ENCODE results near the gene MAST1.

The MAST1 gene

GRCh38 chr19:12865746-12866415 is 27.6 kb downstream of the MAST1 start:
- TF ChIP-seq, protein P1, sequence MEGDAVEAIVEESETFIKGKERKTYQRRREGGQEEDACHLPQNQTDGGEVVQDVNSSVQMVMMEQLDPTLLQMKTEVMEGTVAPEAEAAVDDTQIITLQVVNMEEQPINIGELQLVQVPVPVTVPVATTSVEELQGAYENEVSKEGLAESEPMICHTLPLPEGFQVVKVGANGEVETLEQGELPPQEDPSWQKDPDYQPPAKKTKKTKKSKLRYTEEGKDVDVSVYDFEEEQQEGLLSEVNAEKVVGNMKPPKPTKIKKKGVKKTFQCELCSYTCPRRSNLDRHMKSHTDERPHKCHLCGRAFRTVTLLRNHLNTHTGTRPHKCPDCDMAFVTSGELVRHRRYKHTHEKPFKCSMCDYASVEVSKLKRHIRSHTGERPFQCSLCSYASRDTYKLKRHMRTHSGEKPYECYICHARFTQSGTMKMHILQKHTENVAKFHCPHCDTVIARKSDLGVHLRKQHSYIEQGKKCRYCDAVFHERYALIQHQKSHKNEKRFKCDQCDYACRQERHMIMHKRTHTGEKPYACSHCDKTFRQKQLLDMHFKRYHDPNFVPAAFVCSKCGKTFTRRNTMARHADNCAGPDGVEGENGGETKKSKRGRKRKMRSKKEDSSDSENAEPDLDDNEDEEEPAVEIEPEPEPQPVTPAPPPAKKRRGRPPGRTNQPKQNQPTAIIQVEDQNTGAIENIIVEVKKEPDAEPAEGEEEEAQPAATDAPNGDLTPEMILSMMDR (conservative IDR thresholded peaks at IDR 0.05), result no peak
- no peak overlapping the region for H3K27ac ChIP-seq

GRCh38 chr19:12866416-12867119 is 28.3 kb downstream of the MAST1 start:
- TF ChIP-seq, protein P1 (conservative IDR thresholded peaks at IDR 0.05), result no peak
- H3K27ac ChIP-seq, result no peak overlapping the region

DNA sequence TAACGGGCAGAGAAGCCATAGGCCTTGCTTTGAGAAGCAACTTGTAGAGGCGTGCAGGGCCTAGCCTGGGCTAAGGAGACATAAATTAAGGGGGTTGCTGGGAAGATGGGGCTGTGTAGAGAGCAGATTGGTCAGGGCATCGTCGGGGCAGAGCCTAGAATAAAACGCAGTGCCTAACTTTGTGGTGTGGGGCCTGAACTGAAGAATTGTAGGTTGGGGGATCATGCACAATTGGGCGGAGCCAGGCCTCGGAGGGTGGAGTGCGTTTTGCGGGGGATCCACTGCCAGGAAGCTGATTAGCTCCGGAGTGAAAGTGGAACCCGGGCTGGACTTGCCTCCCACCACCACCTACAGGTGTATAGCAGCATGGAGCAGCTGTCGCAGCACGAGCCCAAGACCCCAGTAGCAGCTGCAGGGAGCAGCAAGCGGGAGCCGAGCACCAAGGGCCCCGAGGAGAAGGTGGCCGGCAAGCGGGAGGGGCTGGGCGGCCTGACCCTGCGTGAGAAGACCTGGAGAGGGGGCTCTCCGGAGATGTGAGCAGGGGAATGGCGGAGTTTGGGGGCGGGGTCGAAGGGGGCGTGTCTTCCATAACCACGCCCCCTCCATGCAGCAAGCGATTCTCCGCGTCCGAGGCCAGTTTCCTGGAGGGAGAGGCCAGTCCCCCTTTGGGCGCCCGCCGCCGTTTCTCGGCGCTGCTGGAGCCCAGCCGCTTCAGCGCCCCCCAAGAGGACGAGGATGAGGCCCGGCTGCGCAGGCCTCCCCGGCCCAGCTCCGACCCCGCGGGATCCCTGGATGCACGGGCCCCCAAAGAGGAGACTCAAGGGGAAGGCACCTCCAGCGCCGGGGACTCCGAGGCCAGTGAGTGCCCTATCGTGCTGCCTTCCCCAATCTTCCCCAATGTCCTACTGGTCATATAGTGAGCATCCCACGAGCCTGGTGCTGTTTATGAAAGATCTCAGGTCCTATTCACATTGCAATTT is 29.1 kb downstream of the MAST1 start:
- H3K27ac ChIP-seq, result no peak overlapping the region
- TF ChIP-seq, protein P1 (conservative IDR thresholded peaks at IDR 0.05), result no peak

DNA sequence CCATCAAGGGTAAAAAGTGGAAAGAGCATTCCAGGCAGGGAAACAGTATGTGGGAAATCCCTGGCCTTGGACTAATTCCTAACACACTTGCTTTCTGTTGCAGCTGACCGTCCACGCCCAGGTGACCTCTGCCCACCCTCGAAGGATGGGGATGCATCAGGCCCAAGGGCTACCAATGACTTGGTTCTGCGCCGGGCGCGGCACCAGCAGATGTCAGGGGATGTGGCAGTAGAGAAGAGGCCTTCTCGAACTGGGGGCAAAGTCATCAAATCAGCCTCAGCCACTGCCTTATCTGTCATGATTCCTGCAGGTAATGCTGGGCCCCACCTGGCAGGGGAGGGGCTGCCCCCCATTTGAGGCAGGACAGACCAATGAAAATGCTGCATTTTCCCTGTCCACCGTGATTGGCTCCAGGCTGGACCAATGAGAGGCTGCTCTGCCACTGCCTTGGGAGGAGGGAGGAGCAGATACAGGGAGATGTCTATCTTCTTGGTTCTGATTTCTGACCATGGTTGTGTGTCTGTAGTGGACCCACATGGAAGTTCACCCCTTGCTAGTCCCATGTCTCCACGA is 30.3 kb downstream of the MAST1 start:
- no peak overlapping the region for H3K27ac ChIP-seq
- TF ChIP-seq, protein P1 (conservative IDR thresholded peaks at IDR 0.05), result no peak

DNA sequence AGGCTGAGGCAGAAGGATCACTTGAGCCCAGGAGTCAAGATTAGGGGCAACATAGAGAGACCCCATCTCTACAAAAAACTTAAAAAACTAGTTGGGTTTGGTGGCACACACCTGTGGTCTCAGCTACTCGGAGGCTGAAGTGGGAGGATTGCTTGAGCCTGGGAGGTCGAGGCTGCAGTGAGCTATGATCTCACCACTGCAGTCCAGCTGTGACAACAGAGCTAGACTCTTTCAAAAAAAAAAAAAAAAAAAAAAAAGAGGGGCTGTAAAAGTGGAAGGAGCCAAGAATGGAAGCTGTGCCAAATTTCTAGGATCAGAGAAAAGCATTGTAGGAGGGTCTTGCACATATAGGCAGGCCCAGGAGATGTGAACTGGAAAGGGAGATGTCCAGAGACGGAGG is 33.4 kb downstream of the MAST1 start:
- TF ChIP-seq, protein P1 (conservative IDR thresholded peaks at IDR 0.05), result no peak
- H3K27ac ChIP-seq, result no peak overlapping the region

GRCh38 chr19:12872255-12872654 is 33.9 kb downstream of the MAST1 start:
- TF ChIP-seq, protein P1 (conservative IDR thresholded peaks at IDR 0.05), result no peak

More at GRCh38 chr19:12872255-12872654, 33.9 kb downstream of the MAST1 start:
- H3K27ac ChIP-seq, result no peak overlapping the region
